T-cell (primary cell): ENCODE measurements around the gene SLC26A11. TPM values are rescaled to one million over a fixed set of nuclear protein-coding genes. Genes with fewer than 3 reads are reported as not detected.
A peak's percentile ranks its signal among the peaks of the same experiment; 100 is the strongest.

Source experiments
- ATAC-seq, 4 experiments: fragments of 200-7000 bp in 3 of 4; fragments of 150-1000 bp in 1 of 4; cut with Tn5 transposase; replicated peaks in 1 of 4; 1 replicate in 3 of 4; 2 replicates in 1 of 4; pipeline ENCODE4 v1.10.0; 2021; ENCODE audit warnings: moderate library complexity in 3 of 4, mild to moderate bottlenecking in 2 of 4, moderate number of reproducible peaks in 1 of 4
- CTCF ChIA-PET, 2 donors: fragments of 300-600 bp; sonication (Branson Sonifier 250); formaldehyde crosslinking; loops; one replicate each; lab custom pipeline; 2022; ENCODE audit warnings: antibody characterized with exemption in 2 of 2; lab: Charles Lee
- POLR2A ChIA-PET, 2 donors: fragments of 300-600 bp; sonication (Branson Sonifier 250); formaldehyde crosslinking; loops; one replicate each; lab custom pipeline; 2022; ENCODE audit warnings: antibody characterized with exemption in 2 of 2; lab: Charles Lee
- DNase-seq, 35 experiments: peaks; one replicate each; pipeline versions ENCODE4 v3.0.0 to v3.0.0-alpha.2; 2013 to 2023
- H3K27ac ChIP-seq: one replicate; pipeline ENCODE4 v1.5.1; 2013; ENCODE audit warnings: low read length
- H3K27me3 ChIP-seq, 2 experiments: replicated peaks in 1 of 2; 1 replicate in 1 of 2; 2 replicates in 1 of 2; pipeline versions ENCODE4 v1.6.1 to v1.7.0; 2013; ENCODE audit warnings: low read length in 1 of 2, mixed read lengths in 1 of 2; ENCODE audit not compliant: control insufficient read depth in 2 of 2, insufficient read depth in 2 of 2; ENCODE audit errors: extremely low read depth in 1 of 2
- H3K36me3 ChIP-seq, 2 donors: 1 replicate in 1 of 2; 2 replicates in 1 of 2; pipeline versions ENCODE4 v1.6.1 to v1.7.0; 2013; ENCODE audit warnings: low read length in 1 of 2; ENCODE audit not compliant: control insufficient read depth in 2 of 2, insufficient read depth in 1 of 2; ENCODE audit errors: extremely low read depth in 1 of 2
- H3K4me1 ChIP-seq, 2 experiments: 1 replicate in 1 of 2; 2 replicates in 1 of 2; pipeline versions ENCODE4 v1.6.1 to v1.7.0; 2013; ENCODE audit warnings: low read length in 2 of 2, mixed read lengths in 1 of 2; ENCODE audit not compliant: insufficient read depth in 2 of 2, control insufficient read depth in 1 of 2; ENCODE audit errors: extremely low read depth in 1 of 2
- H3K4me3 ChIP-seq, 2 donors: 1 replicate in 1 of 2; 2 replicates in 1 of 2; pipeline versions ENCODE4 v1.5.1 to v1.7.0; 2013; ENCODE audit warnings: mild to moderate bottlenecking in 2 of 2, low read length in 1 of 2, moderate library complexity in 1 of 2; ENCODE audit not compliant: control insufficient read depth in 1 of 2; ENCODE audit errors: extremely low read depth in 1 of 2
- H3K9me3 ChIP-seq: 2 replicates; pipeline ENCODE4 v1.7.0; 2013
- H3K27ac Mint-ChIP-seq, 2 donors: one replicate each; pipeline ENCODE4 v1.8.0; 2020 to 2021; ENCODE audit warnings: mild to moderate bottlenecking in 2 of 2, mixed read lengths in 2 of 2
- H3K27me3 Mint-ChIP-seq, 2 donors: one replicate each; pipeline ENCODE4 v1.8.0; 2021 to 2022; ENCODE audit warnings: mixed read lengths in 2 of 2
- H3K36me3 Mint-ChIP-seq: one replicate; pipeline ENCODE4 v1.8.0; 2021; ENCODE audit warnings: mixed read lengths
- H3K4me1 Mint-ChIP-seq, 3 donors: one replicate each; pipeline ENCODE4 v1.8.0; 2020 to 2022; ENCODE audit warnings: mixed read lengths in 3 of 3, mild to moderate bottlenecking in 1 of 3
- H3K4me3 Mint-ChIP-seq, 3 donors: one replicate each; pipeline ENCODE4 v1.8.0; 2020 to 2022; ENCODE audit warnings: mild to moderate bottlenecking in 3 of 3, mixed read lengths in 3 of 3, moderate library complexity in 3 of 3
- H3K9me3 Mint-ChIP-seq, 3 donors: one replicate each; pipeline ENCODE4 v1.8.0; 2020 to 2022; ENCODE audit warnings: mixed read lengths in 3 of 3
- WGBS: methylation state at CpG from one replicate; pipeline ENCODE4 v1.1.5; 2013; ENCODE audit warnings: missing lambda C conversion rate; ENCODE audit not compliant: insufficient coverage; 5-methylcytosine and 5-hydroxymethylcytosine counted together
- total RNA-seq, 35 experiments: library from RNA in 6 of 35; stranded (reverse) in 6 of 35; fragments of 120-200 nt in 1 of 35; gene quantifications; one replicate each; pipeline versions ENCODE4 v1.2.1 to v1.2.4 and lab custom pipeline; 2013 to 2026

Gene SLC26A11
- total RNA-seq, 5 donors from 2014 or later (not counting 1 experiment from before 2014, with no cell fraction given): 45.9 to 123 (median 112) TPM

DNA sequence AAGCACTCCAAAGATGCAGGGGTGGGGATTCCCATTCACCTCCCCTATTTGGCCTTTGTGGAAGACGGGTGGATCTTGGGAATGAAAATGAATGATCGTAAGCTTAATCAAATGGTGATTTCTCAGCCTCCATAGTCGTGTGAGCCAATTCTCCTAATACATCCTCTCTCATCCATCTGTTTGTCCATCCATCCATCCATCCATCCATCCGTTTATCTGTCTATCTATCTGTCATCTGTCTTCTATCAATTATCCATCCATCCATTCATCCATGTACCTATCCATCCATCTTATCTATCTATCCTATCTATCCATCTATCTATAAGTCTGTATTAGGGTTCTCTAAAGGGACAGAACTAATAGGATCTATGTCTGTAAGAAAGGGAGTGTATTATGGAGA, 48.2 kb downstream of the SLC26A11 start:
- DNase-seq (no peak), ATAC-seq (no peak)
- peaks cover 19 to 66% of the 10 kb centered on the region in 2 donors for H3K36me3 ChIP-seq
- Mint-ChIP-seq H3K36me3 (peaks cover 24% of the 10 kb centered on the region), H3K27ac (no peak overlapping the region), H3K4me1 (peaks cover 39 to 45% (median 39%) of the 10 kb centered on the region in 3 donors), H3K27me3 (no peaks in the 10 kb centered on the region), H3K4me3 (no peak overlapping the region), H3K9me3 (no peaks in the 10 kb centered on the region)
- WGBS: 25% methylated on average over 2 of the region's 4 CpGs
- CTCF ChIA-PET: no interaction called here
- H3K4me3 ChIP-seq: no peak overlapping the region
- no peaks in the 10 kb centered on the region for H3K27me3 ChIP-seq
- H3K27ac ChIP-seq: no peak overlapping the region
- peaks cover 14 to 92% of the 10 kb centered on the region in 2 experiments for H3K4me1 ChIP-seq
- POLR2A ChIA-PET: no interaction called here
- H3K9me3 ChIP-seq: no peaks in the 10 kb centered on the region

DNA sequence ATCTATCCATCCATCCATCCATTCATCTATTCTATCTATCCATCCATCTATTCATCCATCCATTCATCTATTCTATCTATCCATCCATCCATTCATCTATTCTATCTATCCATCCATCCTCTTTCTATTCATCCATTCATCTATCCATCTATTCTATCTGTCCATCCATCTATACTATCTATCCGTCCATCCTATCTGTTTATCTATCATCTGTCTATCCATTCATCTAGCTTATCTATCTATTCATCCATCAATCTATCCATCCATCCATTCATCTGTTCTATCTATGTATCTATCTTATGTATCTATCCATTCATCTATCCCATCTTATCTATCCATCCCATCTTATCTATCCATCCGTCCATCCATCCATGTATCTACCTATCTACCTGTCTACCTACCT, 49.2 kb downstream of the SLC26A11 start:
- POLR2A ChIA-PET: no interaction called here

DNA sequence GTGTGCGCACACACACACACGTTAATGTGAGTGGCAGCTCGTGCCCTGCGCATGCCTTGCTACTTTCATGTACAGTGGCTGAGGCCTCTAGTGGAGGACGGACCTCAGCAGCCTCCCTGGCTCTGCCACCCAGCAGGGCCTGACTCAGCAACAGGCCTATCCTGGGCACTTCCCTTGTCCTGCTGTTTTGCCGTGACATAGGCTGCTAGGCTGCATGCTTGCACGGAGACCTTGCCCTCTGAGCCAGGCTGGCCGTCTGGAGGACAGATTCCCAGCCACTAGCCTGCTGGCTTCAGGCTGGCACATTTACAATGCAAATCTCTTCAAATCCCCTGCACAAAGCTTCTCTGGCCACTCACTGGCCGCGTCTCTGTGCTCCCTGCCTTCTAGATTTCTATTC, 49.9 kb downstream of the SLC26A11 start:
- H3K27ac Mint-ChIP-seq: peak overlapping the region in 1 of 2 donors; percentile 89
- no peak for ATAC-seq
- peak overlapping the region in 1 of 3 donors; percentile 26 for H3K4me3 Mint-ChIP-seq
- H3K36me3 Mint-ChIP-seq: peaks cover 22% of the 10 kb centered on the region
- CTCF ChIA-PET: no interaction called here
- DNase-seq: no peak
- H3K4me1 ChIP-seq: peaks cover 14 to 89% of the 10 kb centered on the region in 2 experiments
- H3K4me1 Mint-ChIP-seq: peaks cover 36 to 47% (median 42%) of the 10 kb centered on the region in 3 donors
- H3K36me3 ChIP-seq: peaks cover 19 to 77% of the 10 kb centered on the region in 2 donors
- H3K27ac ChIP-seq: no peak overlapping the region
- no peaks in the 10 kb centered on the region for H3K9me3 ChIP-seq
- POLR2A ChIA-PET: no interaction called here
- no peaks in the 10 kb centered on the region for H3K27me3 Mint-ChIP-seq
- WGBS: 87% methylated on average over 10 of the region's 10 CpGs
- H3K9me3 Mint-ChIP-seq: no peaks in the 10 kb centered on the region
- H3K4me3 ChIP-seq: no peak overlapping the region
- no peaks in the 10 kb centered on the region for H3K27me3 ChIP-seq

More for the DNA sequence above, 49.2 kb downstream of the SLC26A11 start:
- DNase-seq (no peak), ATAC-seq (no peak)
- H3K4me3 Mint-ChIP-seq: no peak overlapping the region
- Histone ChIP-seq H3K27ac (peak overlapping the region; percentile 5), H3K4me3 (no peak overlapping the region), H3K36me3 (peaks cover 19 to 73% of the 10 kb centered on the region in 2 donors), H3K4me1 (peaks cover 14 to 93% of the 10 kb centered on the region in 2 experiments), H3K27me3 (no peaks in the 10 kb centered on the region), H3K9me3 (no peaks in the 10 kb centered on the region)
- H3K27ac Mint-ChIP-seq: no peak overlapping the region
- 86% methylated on average over 1 of the region's 2 CpGs for WGBS
- peaks cover 26% of the 10 kb centered on the region for H3K36me3 Mint-ChIP-seq
- H3K27me3 Mint-ChIP-seq: no peaks in the 10 kb centered on the region
- CTCF ChIA-PET: no interaction called here
- H3K4me1 Mint-ChIP-seq: peaks cover 42 to 51% (median 46%) of the 10 kb centered on the region in 3 donors
- no peaks in the 10 kb centered on the region for H3K9me3 Mint-ChIP-seq

DNA sequence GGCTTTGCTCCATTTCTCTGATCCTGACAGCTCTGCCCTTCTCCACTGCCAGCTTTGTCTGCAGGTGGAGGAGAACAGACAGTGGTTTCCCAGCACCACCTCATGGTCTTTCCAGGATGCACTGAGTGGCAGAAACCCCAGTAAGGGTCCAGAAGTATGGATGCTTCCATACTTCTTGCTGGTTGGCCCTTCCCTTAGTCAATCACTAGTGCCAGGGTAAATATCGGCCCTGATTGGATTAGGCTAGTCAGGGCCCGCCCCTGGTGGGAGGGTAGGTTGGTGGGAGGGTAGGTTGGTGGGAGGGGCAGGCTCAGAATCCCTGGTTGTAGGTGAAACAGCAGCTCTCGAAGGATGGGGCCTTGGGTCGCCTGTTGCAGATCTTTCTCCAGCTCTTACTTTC, 50.6 kb downstream of the SLC26A11 start:
- H3K9me3 Mint-ChIP-seq: no peaks in the 10 kb centered on the region
- H3K27me3 Mint-ChIP-seq: no peaks in the 10 kb centered on the region
- Histone ChIP-seq H3K9me3 (no peaks in the 10 kb centered on the region), H3K36me3 (peaks cover 19 to 83% of the 10 kb centered on the region in 2 donors), H3K4me1 (peaks cover 7 to 87% of the 10 kb centered on the region in 2 experiments), H3K27ac (peak overlapping the region; percentile 41), H3K27me3 (no peaks in the 10 kb centered on the region), H3K4me3 (no peak overlapping the region)
- POLR2A ChIA-PET: no interaction called here
- H3K27ac Mint-ChIP-seq: peak overlapping the region; percentile 74 to 89
- peaks cover 19% of the 10 kb centered on the region for H3K36me3 Mint-ChIP-seq
- CTCF ChIA-PET: interaction anchor here in 1 of 2 donors (0.6 kb wide), 1 partner anchor 321 kb away, joined by 3 read pairs; no protein-coding TSS in a partner anchor
- peaks cover 28 to 43% (median 39%) of the 10 kb centered on the region in 3 donors for H3K4me1 Mint-ChIP-seq
- 92% methylated on average over 3 of the region's 4 CpGs for WGBS
- peak overlapping the region in 2 of 3 donors; percentile 31 to 65 for H3K4me3 Mint-ChIP-seq
- ATAC-seq: peak; percentile 52 to 96 (median 59)
- DNase-seq: peak in 22 of 35 experiments; percentile 16 to 61 (median 40)

DNA sequence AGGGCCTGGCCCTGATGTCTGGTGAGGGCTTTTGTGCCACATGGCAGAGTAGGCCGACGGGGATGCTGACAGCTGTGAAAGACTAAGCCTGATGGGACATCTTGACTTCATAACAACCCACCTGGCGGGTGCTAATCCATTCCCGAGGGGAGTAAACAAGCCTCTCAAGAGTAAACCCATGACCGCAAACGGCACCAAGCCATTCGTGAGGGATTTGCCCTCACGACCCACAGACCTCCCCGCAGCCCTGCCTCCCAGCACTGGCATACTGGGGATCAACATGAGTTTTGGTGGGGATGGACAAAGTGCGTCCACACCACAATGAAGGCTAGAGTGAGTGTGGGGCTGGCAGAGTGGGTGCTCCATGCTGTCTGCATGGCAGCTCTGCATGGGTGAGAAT, 52.1 kb downstream of the SLC26A11 start:
- Histone ChIP-seq H3K4me1 (peaks cover 5 to 76% of the 10 kb centered on the region in 2 experiments), H3K27me3 (no peaks in the 10 kb centered on the region), H3K9me3 (no peaks in the 10 kb centered on the region), H3K36me3 (peaks cover 17 to 87% of the 10 kb centered on the region in 2 donors), H3K4me3 (no peak overlapping the region), H3K27ac (no peak overlapping the region)
- peak overlapping the region; percentile 10 to 34 (median 21) for H3K4me3 Mint-ChIP-seq
- H3K27me3 Mint-ChIP-seq: no peaks in the 10 kb centered on the region
- 100% methylated on average over 2 of the region's 10 CpGs for WGBS
- ATAC-seq (no peak), DNase-seq (no peak)
- ChIA-PET POLR2A (no interaction called here), CTCF (interaction anchor here in 1 of 2 donors (0.6 kb wide), 1 partner anchor 1987 kb away, joined by 6 read pairs; no protein-coding TSS in a partner anchor)
- peak overlapping the region; percentile 71 to 79 for H3K27ac Mint-ChIP-seq
- no peaks in the 10 kb centered on the region for H3K9me3 Mint-ChIP-seq
- peaks cover 27 to 38% (median 36%) of the 10 kb centered on the region in 3 donors for H3K4me1 Mint-ChIP-seq
- H3K36me3 Mint-ChIP-seq: peaks cover 19% of the 10 kb centered on the region

DNA sequence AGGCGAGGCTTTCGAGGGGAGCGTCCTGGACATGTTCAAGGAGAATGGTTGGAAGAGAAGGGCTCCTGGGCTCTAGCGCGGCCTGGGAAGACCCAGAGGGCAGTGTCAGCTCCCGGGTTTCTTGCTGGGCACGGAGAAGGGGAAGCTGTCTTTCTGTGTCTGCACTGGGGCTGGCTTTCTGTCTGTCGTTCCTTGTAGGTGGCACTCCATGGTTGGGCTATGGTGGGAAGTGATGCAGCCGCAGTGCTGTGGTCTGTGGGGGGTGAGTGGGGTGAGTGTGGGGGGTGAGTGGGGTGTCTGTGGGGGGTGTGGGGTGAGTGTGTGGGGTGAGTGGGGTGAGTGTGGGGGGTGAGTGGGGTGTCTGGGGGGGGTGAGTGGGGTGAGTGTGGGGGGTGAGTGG, 54.1 kb downstream of the SLC26A11 start:
- H3K4me1 Mint-ChIP-seq: peaks cover 28 to 42% (median 40%) of the 10 kb centered on the region in 3 donors
- no peaks in the 10 kb centered on the region for H3K9me3 ChIP-seq
- H3K27me3 ChIP-seq: no peaks in the 10 kb centered on the region
- peaks cover 23% of the 10 kb centered on the region for H3K36me3 Mint-ChIP-seq
- peak overlapping the region; percentile 39 to 65 (median 56) for H3K4me3 Mint-ChIP-seq
- POLR2A ChIA-PET: no interaction called here
- peaks cover 2 to 75% of the 10 kb centered on the region in 2 experiments for H3K4me1 ChIP-seq
- peak overlapping the region; percentile 58 for H3K27ac ChIP-seq
- no peak overlapping the region for H3K4me3 ChIP-seq
- DNase-seq: no peak
- H3K27ac Mint-ChIP-seq: peak overlapping the region; percentile 82 to 87
- H3K36me3 ChIP-seq: peaks cover 13 to 85% of the 10 kb centered on the region in 2 donors
- ATAC-seq: no peak
- WGBS: 100% methylated on average over 5 of the region's 9 CpGs
- CTCF ChIA-PET: interaction anchor here in 1 of 2 donors (0.5 kb wide), 1 partner anchor 10 kb away, joined by 3 read pairs; no protein-coding TSS in a partner anchor
- no peaks in the 10 kb centered on the region for H3K27me3 Mint-ChIP-seq
- H3K9me3 Mint-ChIP-seq: no peaks in the 10 kb centered on the region
